Glutamatergic neuron (in vitro differentiated cells): ENCODE measurements around the gene NECTIN1. TPM values are rescaled to one million over a fixed set of nuclear protein-coding genes. Genes with fewer than 3 reads are reported as not detected.

Source experiments
- DNase-seq: peaks from one replicate; pipeline ENCODE4 v3.0.0; 2022
- H3K27ac Mint-ChIP-seq: one replicate; pipeline ENCODE4 v1.8.0; 2020; ENCODE audit warnings: mild to moderate bottlenecking, mixed read lengths, inconsistent platforms; ENCODE audit not compliant: unreplicated experiment
- H3K27me3 Mint-ChIP-seq: one replicate; pipeline ENCODE4 v1.8.0; 2020; ENCODE audit warnings: mild to moderate bottlenecking, moderate library complexity, mixed read lengths, inconsistent platforms; ENCODE audit not compliant: unreplicated experiment
- H3K36me3 Mint-ChIP-seq: one replicate; pipeline ENCODE4 v1.8.0; 2020; ENCODE audit warnings: mild to moderate bottlenecking, mixed read lengths, inconsistent platforms; ENCODE audit not compliant: unreplicated experiment
- H3K4me1 Mint-ChIP-seq: one replicate; pipeline ENCODE4 v1.8.0; 2020; ENCODE audit warnings: mild to moderate bottlenecking, low read depth, mixed read lengths, inconsistent platforms; ENCODE audit not compliant: unreplicated experiment
- H3K4me3 Mint-ChIP-seq: one replicate; pipeline ENCODE4 v1.8.0; 2020; ENCODE audit warnings: mild to moderate bottlenecking, mixed read lengths, inconsistent platforms; ENCODE audit not compliant: unreplicated experiment
- H3K9me3 Mint-ChIP-seq: one replicate; pipeline ENCODE4 v1.8.0; 2020; ENCODE audit warnings: mild to moderate bottlenecking, moderate library complexity, mixed read lengths, inconsistent platforms; ENCODE audit not compliant: unreplicated experiment
- CTCF ChIP-seq: fragments of 200-600 bp; sonication (generic); IDR thresholded peaks from one replicate; pipeline ENCODE4 v1.5.0; 2021; ENCODE audit not compliant: partially characterized antibody, unreplicated experiment
- total RNA-seq: library from RNA; stranded (reverse); fragmentation: NEBNext Ultra II Directional; extraction: Animal tissue kit (Norgen Biotek cat#: 25700); gene quantifications from one replicate; pipeline ENCODE4 v1.2.1, GENCODE V29; 2021; ENCODE audit not compliant: unreplicated experiment

The NECTIN1 gene
- total RNA-seq, 1 donor from 2014 or later: 26.0 TPM

DNA sequence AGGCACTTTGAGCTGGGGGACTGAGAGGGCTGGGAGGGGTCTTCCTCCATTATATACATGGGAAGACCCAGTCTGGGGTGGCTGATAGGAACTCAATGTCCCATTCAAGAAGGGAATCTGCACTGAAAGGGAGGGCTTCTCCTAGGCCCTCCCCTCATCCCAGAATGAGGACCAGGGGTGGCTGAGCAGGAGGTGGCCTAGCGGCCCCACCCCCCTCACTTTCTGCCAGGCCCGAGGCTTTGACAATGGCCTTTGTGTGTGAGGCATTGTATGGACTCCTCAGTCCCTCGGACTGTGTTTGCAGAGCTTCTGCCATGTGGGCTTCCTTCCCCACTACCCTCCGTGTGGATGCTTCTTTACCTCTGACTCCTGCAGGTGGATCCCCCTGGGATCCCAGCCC lies 65.7 kb downstream of the NECTIN1 start:
- DNase-seq: no peak
- Mint-ChIP-seq H3K9me3 (peaks cover 3% of the 10 kb centered on the region), H3K36me3 (peaks cover 3% of the 10 kb centered on the region), H3K4me3 (no peak overlapping the region), H3K27me3 (peaks cover 7% of the 10 kb centered on the region), H3K27ac (no peak overlapping the region), H3K4me1 (peaks cover 35% of the 10 kb centered on the region)
- no peak for TF ChIP-seq CTCF

DNA sequence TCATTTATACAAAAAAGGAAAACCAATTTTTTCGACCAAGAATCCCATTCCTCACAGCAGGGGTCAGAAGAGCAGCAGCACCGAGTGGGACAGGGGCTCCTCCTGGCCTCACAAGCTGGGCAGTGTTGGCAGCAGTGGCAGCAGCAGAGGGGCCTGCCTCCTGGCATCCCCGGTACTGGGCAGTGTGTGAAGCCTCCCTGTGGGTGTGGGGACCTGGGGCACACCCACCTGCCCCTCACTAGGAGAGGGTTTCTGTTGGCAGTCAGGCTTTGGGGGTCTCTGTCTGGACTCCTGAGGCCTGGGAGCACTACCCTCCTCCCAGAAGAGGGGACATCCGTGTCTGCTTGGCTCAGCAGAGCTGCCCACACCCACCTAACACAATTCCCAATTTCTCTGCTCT lies 67.8 kb downstream of the NECTIN1 start:
- no peaks in the 10 kb centered on the region for H3K36me3 Mint-ChIP-seq
- peaks cover 26% of the 10 kb centered on the region for H3K4me1 Mint-ChIP-seq
- H3K4me3 Mint-ChIP-seq: no peak overlapping the region
- no peak for TF ChIP-seq CTCF
- H3K27ac Mint-ChIP-seq: peak overlapping the region; percentile 43
- no peak for DNase-seq
- peaks cover 5% of the 10 kb centered on the region for H3K27me3 Mint-ChIP-seq
- H3K9me3 Mint-ChIP-seq: peaks cover 3% of the 10 kb centered on the region

DNA sequence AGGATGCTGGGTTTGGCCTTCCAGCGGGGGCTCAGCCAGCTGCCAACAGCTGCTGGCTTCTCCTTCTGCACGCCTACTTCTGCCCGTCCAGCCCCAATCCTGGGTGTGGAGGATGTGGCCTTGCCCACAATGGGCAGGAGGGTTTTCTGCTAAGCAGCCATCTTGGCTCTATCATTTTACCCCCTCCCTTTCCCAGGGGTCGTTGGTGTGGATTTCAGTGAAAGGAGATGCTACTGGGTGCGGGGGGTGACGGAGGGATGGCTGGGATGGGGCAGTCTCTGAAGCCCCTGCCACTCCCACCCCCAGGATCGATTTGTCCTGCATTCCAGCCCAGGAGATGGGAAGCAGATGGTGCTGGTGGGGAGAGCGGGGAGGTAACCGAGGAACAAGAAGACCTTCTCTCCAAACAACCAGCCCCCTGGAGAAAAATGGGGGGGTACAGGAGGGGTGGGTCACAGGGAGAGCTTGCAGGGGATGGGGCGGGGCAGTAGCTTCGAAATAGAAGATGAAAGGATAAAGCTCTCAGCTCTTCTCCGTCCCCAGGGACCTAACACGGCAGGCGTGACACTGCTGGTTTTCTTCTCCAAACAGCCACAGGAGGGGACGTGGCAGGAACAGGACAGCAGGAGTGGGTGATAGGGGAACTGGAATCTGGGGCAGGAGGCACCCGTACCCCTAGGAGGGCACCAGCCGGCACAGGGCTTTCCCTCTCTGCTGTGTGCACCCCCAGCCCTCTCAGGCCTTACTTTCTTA lies 68.9 kb downstream of the NECTIN1 start:
- TF ChIP-seq CTCF: no peak
- Mint-ChIP-seq H3K4me3 (peak overlapping the region; percentile 65), H3K36me3 (no peaks in the 10 kb centered on the region), H3K4me1 (peaks cover 27% of the 10 kb centered on the region), H3K27me3 (peaks cover 5% of the 10 kb centered on the region), H3K27ac (peak overlapping the region; percentile 34), H3K9me3 (peaks cover 3% of the 10 kb centered on the region)
- DNase-seq: peak; percentile 56

DNA sequence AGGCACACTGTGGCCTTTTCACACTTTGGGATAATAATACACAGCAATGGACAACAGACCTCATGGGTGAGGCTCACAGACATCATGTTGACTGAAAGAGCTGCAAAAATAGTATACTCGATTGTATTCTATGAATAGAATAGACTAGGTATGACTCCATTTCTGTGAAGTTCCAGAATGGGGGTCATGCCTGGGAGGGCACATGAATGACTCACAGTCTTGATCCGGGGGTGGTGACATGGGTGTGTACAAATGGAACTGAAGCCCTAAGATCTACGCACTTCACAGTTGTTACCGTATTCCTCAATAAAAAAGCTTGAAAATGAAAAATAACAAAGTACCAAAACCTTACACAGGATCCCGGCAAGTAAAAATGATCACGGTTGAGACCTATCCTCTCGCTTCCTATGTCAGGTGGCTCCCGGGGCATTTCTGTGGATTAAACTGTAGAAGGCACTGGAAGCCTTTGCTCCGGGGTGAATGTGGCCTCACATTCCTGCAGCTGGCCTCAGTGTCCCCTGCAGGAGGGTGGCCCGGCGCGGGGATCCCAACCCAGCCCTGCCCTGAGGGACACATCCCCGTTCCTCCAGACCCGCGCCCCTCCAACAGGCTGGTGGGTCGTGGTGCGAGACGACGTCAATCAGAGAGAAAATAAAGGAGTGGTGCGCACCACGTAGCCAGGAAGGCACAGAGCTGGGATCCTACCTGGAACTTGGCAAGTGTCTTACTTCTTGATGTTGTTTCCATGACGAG lies 75.9 kb downstream of the NECTIN1 start:
- TF ChIP-seq CTCF: no peak
- H3K9me3 Mint-ChIP-seq: no peaks in the 10 kb centered on the region
- H3K27ac Mint-ChIP-seq: no peak overlapping the region
- H3K36me3 Mint-ChIP-seq: no peaks in the 10 kb centered on the region
- DNase-seq: no peak
- no peak overlapping the region for H3K4me3 Mint-ChIP-seq
- H3K27me3 Mint-ChIP-seq: no peaks in the 10 kb centered on the region
- peaks cover 6% of the 10 kb centered on the region for H3K4me1 Mint-ChIP-seq
